Transverse colon (tissue), 4 donors: Measurements from ENCODE around the gene DPPA4. TPM values are rescaled to one million over a fixed set of nuclear protein-coding genes. Genes with fewer than 3 reads are reported as not detected.
"Not testable (repeated sequence)": the region's sequence is repeated elsewhere in the genome, so short reads cannot be mapped to it uniquely, and the experiment has no call there.

Experiments used
- DNase-seq: peaks from one replicate; pipeline ENCODE4 v3.0.0-alpha.2; 2019
- H3K27ac ChIP-seq, 4 donors: fragments of 200-600 bp; sonication (generic); 2 replicates each; pipeline ENCODE4 v1.5.1; 2016 to 2018; ENCODE audit warnings: inconsistent platforms in 4 of 4
- H3K27me3 ChIP-seq: fragments of 200-600 bp; sonication (generic); 2 replicates; pipeline ENCODE4 v1.5.1; 2017; ENCODE audit warnings: inconsistent platforms
- H3K36me3 ChIP-seq, 4 donors: fragments of 200-600 bp; sonication (generic); 2 replicates each; pipeline ENCODE4 v1.5.1; 2017 to 2019; ENCODE audit warnings: inconsistent platforms in 4 of 4
- H3K4me1 ChIP-seq, 4 donors: fragments of 200-600 bp; sonication (generic); 2 replicates each; pipeline ENCODE4 v1.5.1; 2017 to 2020; ENCODE audit warnings: inconsistent platforms in 4 of 4
- H3K4me3 ChIP-seq, 4 donors: fragments of 200-600 bp; sonication (generic); 1 replicate in 1 of 4; 2 replicates in 3 of 4; pipeline versions ENCODE4 v1.5.1 to v1.6.1; 2017 to 2019; ENCODE audit warnings: inconsistent platforms in 4 of 4
- H3K9me3 ChIP-seq, 2 donors: fragments of 200-600 bp; sonication (generic); 2 replicates each; pipeline ENCODE4 v1.5.1; 2017 to 2019; ENCODE audit warnings: inconsistent platforms in 2 of 2
- EP300 ChIP-seq: sonication (generic); formaldehyde crosslinking; IDR thresholded peaks from one replicate; pipeline ENCODE4 v1.6.1; 2017; ENCODE audit warnings: antibody characterized with exemption, low read depth
- POLR2A ChIP-seq: fragments of 450-650 bp; IDR thresholded peaks from one replicate; pipeline ENCODE4 v1.6.1; 2016; ENCODE audit warnings: antibody characterized with exemption, mild to moderate bottlenecking, moderate library complexity
- POLR2AphosphoS5 ChIP-seq, 3 donors: sonication (generic); formaldehyde crosslinking; IDR thresholded peaks; one replicate each; pipeline ENCODE4 v1.6.1; 2016; ENCODE audit warnings: antibody characterized with exemption in 3 of 3
- WGBS, 2 donors: methylation state at CpG; one replicate each; pipeline ENCODE4 v1.1.5; 2018; ENCODE audit warnings: low coverage in 1 of 2; 5-methylcytosine and 5-hydroxymethylcytosine counted together
- in situ Hi-C, 4 donors: fragments of 200-750 bp; cut with MboI; loops; one replicate each; pipeline versions ENCODE4 v1.15.0 to v1.15.1; 2017; ENCODE audit warnings: low sequenced_read_pairs in 3 of 4, low pct_ligation_motif_present in 1 of 4, low pct_unique_long_range_greater_than_20kb in 1 of 4
- intact Hi-C: fragments of 100-400 bp; cut with DNase I; formaldehyde crosslinking; loops from one replicate; pipeline ENCODE4 v1.15.1; 2023; ENCODE audit warnings: low total_unique reads
- total RNA-seq, 4 donors: library from RNA; depleted of rRNA; stranded (reverse); fragments of >200 nt; gene quantifications; one replicate each; pipeline ENCODE4 v1.1.0, GENCODE V29; 2016
- TF ChIP-seq, protein P1 (sequence below), 5 experiments: fragments of 200-600 bp in 3 of 5; fragments of 450-650 bp in 2 of 5; sonication (generic) in 3 of 5; IDR thresholded peaks; 1 replicate in 2 of 5; 2 replicates in 3 of 5; pipeline ENCODE4 v1.5.1; 2016 to 2017; ENCODE audit warnings: antibody characterized with exemption in 5 of 5, inconsistent platforms in 3 of 5, mild to moderate bottlenecking in 2 of 5, moderate library complexity in 1 of 5

DPPA4 gene
- total RNA-seq, 4 donors from 2014 or later, result not detected

DNA sequence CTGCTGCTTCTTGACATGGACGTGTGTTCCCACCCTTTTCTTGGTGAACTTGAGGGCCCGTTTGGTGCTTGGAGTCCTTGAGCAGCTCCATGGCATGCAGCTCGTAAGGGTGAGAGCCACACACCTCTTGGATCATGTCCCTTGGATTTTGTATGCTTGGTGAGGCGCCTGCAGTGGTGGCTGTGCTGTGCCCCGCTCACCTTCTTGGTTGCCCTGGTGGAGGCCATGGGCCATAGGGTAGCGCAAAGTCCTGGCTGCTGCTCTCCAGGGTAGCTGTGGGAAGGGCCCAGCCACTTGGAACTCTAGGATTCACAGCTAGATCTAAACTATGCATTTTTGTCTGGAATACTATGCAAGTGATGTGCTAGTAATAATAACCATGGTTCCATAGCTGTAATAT, 26.7 kb upstream of the DPPA4 start:
- no peaks in the 10 kb centered on the region for H3K9me3 ChIP-seq
- H3K4me1 ChIP-seq, result no peaks in the 10 kb centered on the region
- WGBS, 2 donors, result 79% methylated on average over 6 of the region's 6 CpGs; no CpG with 5 or more reads in 1 of the 2 donors
- no peaks in the 10 kb centered on the region for H3K36me3 ChIP-seq
- no peak overlapping the region for H3K4me3 ChIP-seq
- no peak for TF ChIP-seq POLR2AphosphoS5 (IDR thresholded peaks at IDR 0.05)
- TF ChIP-seq EP300, result no peak
- TF ChIP-seq POLR2A, result no peak
- DNase-seq, result no peak
- H3K27ac ChIP-seq, result no peak overlapping the region
- in situ Hi-C loops (no loop called here), intact Hi-C loops (no loop called here)
- H3K27me3 ChIP-seq, result no peaks in the 10 kb centered on the region

GRCh38 chr3:109363634-109364033, 26.3 kb upstream of the DPPA4 start:
- TF ChIP-seq, protein P1, sequence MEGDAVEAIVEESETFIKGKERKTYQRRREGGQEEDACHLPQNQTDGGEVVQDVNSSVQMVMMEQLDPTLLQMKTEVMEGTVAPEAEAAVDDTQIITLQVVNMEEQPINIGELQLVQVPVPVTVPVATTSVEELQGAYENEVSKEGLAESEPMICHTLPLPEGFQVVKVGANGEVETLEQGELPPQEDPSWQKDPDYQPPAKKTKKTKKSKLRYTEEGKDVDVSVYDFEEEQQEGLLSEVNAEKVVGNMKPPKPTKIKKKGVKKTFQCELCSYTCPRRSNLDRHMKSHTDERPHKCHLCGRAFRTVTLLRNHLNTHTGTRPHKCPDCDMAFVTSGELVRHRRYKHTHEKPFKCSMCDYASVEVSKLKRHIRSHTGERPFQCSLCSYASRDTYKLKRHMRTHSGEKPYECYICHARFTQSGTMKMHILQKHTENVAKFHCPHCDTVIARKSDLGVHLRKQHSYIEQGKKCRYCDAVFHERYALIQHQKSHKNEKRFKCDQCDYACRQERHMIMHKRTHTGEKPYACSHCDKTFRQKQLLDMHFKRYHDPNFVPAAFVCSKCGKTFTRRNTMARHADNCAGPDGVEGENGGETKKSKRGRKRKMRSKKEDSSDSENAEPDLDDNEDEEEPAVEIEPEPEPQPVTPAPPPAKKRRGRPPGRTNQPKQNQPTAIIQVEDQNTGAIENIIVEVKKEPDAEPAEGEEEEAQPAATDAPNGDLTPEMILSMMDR (IDR thresholded peaks at IDR 0.05), result no peak
- TF ChIP-seq POLR2A (no peak), EP300 (no peak), POLR2AphosphoS5 (IDR thresholded peaks at IDR 0.05) (no peak)
- no peaks in the 10 kb centered on the region for H3K9me3 ChIP-seq
- intact Hi-C loops, result no loop called here
- H3K4me1 ChIP-seq, result no peaks in the 10 kb centered on the region
- no peak overlapping the region for H3K27ac ChIP-seq
- no peak for DNase-seq
- no peaks in the 10 kb centered on the region for H3K27me3 ChIP-seq
- no peak overlapping the region for H3K4me3 ChIP-seq
- no peaks in the 10 kb centered on the region for H3K36me3 ChIP-seq
- in situ Hi-C loops, result no loop called here

- H3K36me3 ChIP-seq, result no peaks in the 10 kb centered on the region
- intact Hi-C loops, result no loop called here
- TF ChIP-seq POLR2A, result no peak
- no peak for TF ChIP-seq POLR2AphosphoS5 (IDR thresholded peaks at IDR 0.05)
- 83% methylated on average over 3 to 4 of the region's 4 CpGs for WGBS, 2 donors
- H3K4me1 ChIP-seq, result no peaks in the 10 kb centered on the region
- no peak overlapping the region for H3K4me3 ChIP-seq
- H3K27me3 ChIP-seq, result no peaks in the 10 kb centered on the region
- H3K9me3 ChIP-seq, result no peaks in the 10 kb centered on the region
- no peak overlapping the region for H3K27ac ChIP-seq
- in situ Hi-C loops, result no loop called here
- DNase-seq, result no peak
These were observed 25.5 kb upstream of the DPPA4 start for GRCh38 chr3:109362823-109363222.

- in situ Hi-C loops, H3K27ac ChIP-seq, intact Hi-C loops, H3K9me3 ChIP-seq, H3K4me3 ChIP-seq, H3K4me1 ChIP-seq, DNase-seq, H3K36me3 ChIP-seq, H3K27me3 ChIP-seq: not testable (repeated sequence)
- WGBS, 2 donors, result 72% methylated on average over 2 of the region's 2 CpGs; no CpG with 5 or more reads in 1 of the 2 donors
These were observed 21.5 kb upstream of the DPPA4 start for GRCh38 chr3:109358809-109359208.

DNA sequence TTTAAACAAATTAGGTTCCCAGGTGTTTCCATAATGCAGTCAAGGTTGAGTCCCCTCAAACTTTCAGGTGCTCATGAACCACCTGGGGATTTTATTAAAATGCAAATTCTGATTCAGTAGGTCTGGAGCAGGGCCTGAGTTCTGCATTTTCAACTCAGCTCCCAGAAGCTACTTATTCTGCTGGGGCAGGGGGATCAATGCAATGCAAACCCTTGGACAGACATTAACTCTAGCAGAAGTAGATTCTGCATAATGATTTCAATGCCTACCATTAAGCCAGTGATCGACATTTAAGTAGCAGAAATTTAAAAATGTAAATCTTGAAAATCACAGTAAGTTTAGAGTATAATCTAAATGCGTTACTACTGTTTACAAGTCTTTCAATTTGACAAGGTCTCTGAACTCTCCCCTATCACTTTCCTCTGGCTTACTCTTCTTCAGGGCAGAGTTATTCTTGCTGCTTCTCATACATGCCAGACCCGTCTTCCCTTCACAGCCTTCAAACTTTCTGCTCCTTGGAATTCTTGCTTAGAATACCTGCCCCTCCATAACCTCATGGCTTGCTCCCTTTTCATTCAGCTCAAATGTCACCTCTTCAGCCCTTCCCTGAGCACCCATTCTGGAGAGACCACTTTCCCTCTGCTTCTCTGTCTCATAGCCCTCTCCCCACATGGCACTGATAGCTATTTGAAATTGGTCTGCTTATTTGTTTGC, 19.3 kb upstream of the DPPA4 start:
- no peak for TF ChIP-seq POLR2A
- no peak for TF ChIP-seq POLR2AphosphoS5 (IDR thresholded peaks at IDR 0.05)
- TF ChIP-seq, protein P1 (IDR thresholded peaks at IDR 0.05), result no peak
- TF ChIP-seq EP300, result no peak
- no peaks in the 10 kb centered on the region for H3K9me3 ChIP-seq
- no peak for DNase-seq
- no peaks in the 10 kb centered on the region for H3K27me3 ChIP-seq
- H3K27ac ChIP-seq, result no peak overlapping the region
- in situ Hi-C loops (no loop called here), intact Hi-C loops (no loop called here)
- no peaks in the 10 kb centered on the region for H3K4me1 ChIP-seq
- no peak overlapping the region for H3K4me3 ChIP-seq
- WGBS, 2 donors, result 81 to 95% methylated on average over 3 of the region's 3 CpGs
- no peaks in the 10 kb centered on the region for H3K36me3 ChIP-seq
